ENCODE measurements around the gene WRAP73. TPM values are rescaled to one million over a fixed set of nuclear protein-coding genes. Genes with fewer than 3 reads are reported as not detected.

WRAP73 gene
- polyA plus RNA-seq, 3 donors = 26.1 to 64.9 (median 33.2) TPM

- no peak overlapping the region for H3K27ac ChIP-seq (ENCODE audit: low read depth in 1 of 2, low read length in 2 of 2)
- no peaks in the 10 kb centered on the region for H4K20me1 ChIP-seq (ENCODE audit: insufficient read depth, low read length)
- H3K27me3 ChIP-seq (ENCODE audit: control insufficient read depth in 2 of 2, insufficient read depth in 2 of 2, low read length in 2 of 2) = no peaks in the 10 kb centered on the region
- no peak overlapping the region for H3K27ac Mint-ChIP-seq
- H3K4me2 ChIP-seq (replicated peaks; ENCODE audit: extremely low read depth, low read length, poor library complexity, severe bottlenecking) = no peak overlapping the region
- H3K9ac ChIP-seq (ENCODE audit: insufficient read depth, low read length, poor library complexity, severe bottlenecking) = no peak overlapping the region
- H3K4me1 Mint-ChIP-seq = peaks cover 22% of the 10 kb centered on the region
- H3K4me3 ChIP-seq (replicated peaks in 1 of 3; ENCODE audit: low read depth in 2 of 3, low read length in 3 of 3) = no peak overlapping the region
- no peaks in the 10 kb centered on the region for H3K9me3 Mint-ChIP-seq
- H3K4me1 ChIP-seq (ENCODE audit: control insufficient read depth in 1 of 2, insufficient read depth in 2 of 2, low read length in 2 of 2) = peaks cover 20 to 24% of the 10 kb centered on the region in 2 donors
- H3K79me2 ChIP-seq (ENCODE audit: insufficient read depth, low read length) = no peaks in the 10 kb centered on the region
- H3K9me3 ChIP-seq (replicated peaks in 1 of 2; ENCODE audit: control insufficient read depth in 1 of 2, insufficient read depth in 1 of 2, low read length in 2 of 2) = no peaks in the 10 kb centered on the region
- H3K36me3 ChIP-seq (replicated peaks in 1 of 2; ENCODE audit: control insufficient read depth in 1 of 2, insufficient read depth in 2 of 2, low read length in 2 of 2) = no peaks in the 10 kb centered on the region
- 24% methylated on average over 9 of the region's 10 CpGs for WGBS (ENCODE audit: insufficient coverage)
- H3K27me3 Mint-ChIP-seq (ENCODE audit: low read depth in 3 of 3) = peaks cover 8 to 13% (median 10%) of the 10 kb centered on the region in 3 donors
- no peak overlapping the region for H2AFZ ChIP-seq (ENCODE audit: insufficient read depth, low read depth, low read length, poor library complexity, severe bottlenecking)
- intact Hi-C loops (cut with micrococcal nuclease) = loop anchor here in 1 of 2 donors (10.0 kb wide), 1 partner anchor 149 kb away; no protein-coding TSS in a partner anchor
- H3K4me3 Mint-ChIP-seq = no peak overlapping the region
- DNase-seq = no peak
- no peak for TF ChIP-seq CTCF (IDR thresholded peaks at IDR 0.05)
- H3K36me3 Mint-ChIP-seq = no peaks in the 10 kb centered on the region
Measured at GRCh38 chr1:3593745-3594144, 56.2 kb downstream of the WRAP73 start.

GRCh38 chr1:3593334-3593733 is 56.6 kb downstream of the WRAP73 start:
- H3K27me3 ChIP-seq (ENCODE audit: control insufficient read depth in 2 of 2, insufficient read depth in 2 of 2, low read length in 2 of 2) = no peaks in the 10 kb centered on the region
- peaks cover 18 to 21% of the 10 kb centered on the region in 2 donors for H3K4me1 ChIP-seq (ENCODE audit: control insufficient read depth in 1 of 2, insufficient read depth in 2 of 2, low read length in 2 of 2)
- H3K27me3 Mint-ChIP-seq (ENCODE audit: low read depth in 3 of 3) = peaks cover 8 to 11% (median 8%) of the 10 kb centered on the region in 3 donors
- H3K36me3 Mint-ChIP-seq = no peaks in the 10 kb centered on the region
- H3K79me2 ChIP-seq (ENCODE audit: insufficient read depth, low read length) = no peaks in the 10 kb centered on the region
- no peaks in the 10 kb centered on the region for H3K9me3 ChIP-seq (replicated peaks in 1 of 2; ENCODE audit: control insufficient read depth in 1 of 2, insufficient read depth in 1 of 2, low read length in 2 of 2)
- no peak overlapping the region for H3K4me2 ChIP-seq (replicated peaks; ENCODE audit: extremely low read depth, low read length, poor library complexity, severe bottlenecking)
- no peak overlapping the region for H3K9ac ChIP-seq (ENCODE audit: insufficient read depth, low read length, poor library complexity, severe bottlenecking)
- H3K4me1 Mint-ChIP-seq = peaks cover 21% of the 10 kb centered on the region
- no peak for DNase-seq
- no peak overlapping the region for H3K4me3 ChIP-seq (replicated peaks in 1 of 3; ENCODE audit: low read depth in 2 of 3, low read length in 3 of 3)
- H3K9me3 Mint-ChIP-seq = no peaks in the 10 kb centered on the region
- no peak overlapping the region for H3K4me3 Mint-ChIP-seq
- no peaks in the 10 kb centered on the region for H4K20me1 ChIP-seq (ENCODE audit: insufficient read depth, low read length)
- no peaks in the 10 kb centered on the region for H3K36me3 ChIP-seq (replicated peaks in 1 of 2; ENCODE audit: control insufficient read depth in 1 of 2, insufficient read depth in 2 of 2, low read length in 2 of 2)
- 64% methylated on average over 7 of the region's 17 CpGs for WGBS (ENCODE audit: insufficient coverage)
- TF ChIP-seq CTCF (IDR thresholded peaks at IDR 0.05) = no peak
- H2AFZ ChIP-seq (ENCODE audit: insufficient read depth, low read depth, low read length, poor library complexity, severe bottlenecking) = no peak overlapping the region
- intact Hi-C loops (cut with micrococcal nuclease) = loop anchor here in 1 of 2 donors (10.0 kb wide), 1 partner anchor 149 kb away; no protein-coding TSS in a partner anchor
- no peak overlapping the region for H3K27ac Mint-ChIP-seq
- no peak overlapping the region for H3K27ac ChIP-seq (ENCODE audit: low read depth in 1 of 2, low read length in 2 of 2)

Measured in CD14-positive monocyte (primary cell).